Measurements from ENCODE around the gene PPP1CA. TPM values are rescaled to one million over a fixed set of nuclear protein-coding genes. Genes with fewer than 3 reads are reported as not detected.
A peak's percentile ranks its signal among the peaks of the same experiment; 100 is the strongest.

The PPP1CA gene
- total RNA-seq, 3 donors from 2014 or later (not counting 1 experiment from before 2014, with no cell fraction given): 222 to 245 (median 233) TPM

DNA sequence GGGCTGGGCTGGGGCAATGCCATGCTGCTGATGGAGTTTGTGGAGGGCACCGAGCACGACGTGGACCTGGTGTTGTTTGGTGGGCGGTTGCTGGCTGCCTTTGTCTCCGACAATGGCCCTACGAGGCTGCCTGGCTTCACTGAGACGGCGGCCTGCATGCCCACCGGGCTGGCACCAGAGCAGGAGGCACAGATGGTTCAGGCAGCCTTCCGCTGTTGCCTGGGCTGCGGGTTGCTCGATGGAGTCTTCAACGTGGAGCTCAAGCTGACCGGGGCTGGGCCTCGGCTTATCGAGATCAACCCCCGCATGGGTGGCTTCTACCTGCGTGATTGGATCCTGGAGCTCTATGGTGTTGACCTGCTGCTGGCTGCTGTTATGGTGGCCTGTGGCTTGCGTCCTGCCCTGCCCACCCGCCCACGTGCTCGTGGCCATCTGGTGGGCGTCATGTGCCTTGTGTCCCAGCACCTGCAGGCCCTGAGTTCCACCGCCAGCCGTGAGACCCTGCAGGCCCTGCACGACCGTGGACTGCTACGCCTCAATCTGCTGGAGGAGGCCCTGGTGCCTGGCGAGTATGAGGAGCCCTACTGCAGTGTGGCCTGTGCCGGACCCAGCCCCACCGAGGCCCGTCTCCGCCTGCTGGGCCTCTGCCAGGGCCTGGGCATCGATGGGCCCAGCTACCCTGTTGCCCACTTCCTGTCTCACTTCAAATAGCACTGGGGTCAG lies 22.4 kb upstream of the PPP1CA start:
- H3K27ac Mint-ChIP-seq: no peak overlapping the region
- WGBS (ENCODE audit: insufficient coverage): 85% methylated on average over 34 of the region's 34 CpGs

DNA sequence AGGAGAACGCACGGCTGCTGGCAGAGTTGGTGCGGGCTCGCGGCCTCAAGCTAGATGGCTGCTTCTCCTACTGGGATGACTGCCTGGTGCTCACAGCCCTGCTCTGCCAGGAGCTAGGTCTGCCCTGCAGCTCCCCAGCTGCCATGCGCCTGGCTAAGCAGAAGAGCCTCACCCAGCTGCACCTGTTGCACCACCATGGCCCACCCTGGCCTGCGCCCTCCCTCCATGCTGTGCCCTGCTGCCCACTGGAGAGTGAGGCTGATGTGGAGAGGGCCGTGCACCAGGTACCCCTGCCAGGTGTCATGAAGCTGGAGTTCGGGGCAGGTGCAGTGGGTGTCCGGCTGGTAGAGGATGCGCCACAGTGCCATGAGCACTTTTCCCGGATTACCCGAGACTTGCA lies 21.8 kb upstream of the PPP1CA start:
- H3K4me3 Mint-ChIP-seq: no peak overlapping the region
- ATAC-seq (no peak), DNase-seq (no peak)
- H3K27ac Mint-ChIP-seq: no peak overlapping the region
- Histone ChIP-seq H3K27me3 (ENCODE audit: control insufficient read depth, insufficient read depth, low read length) (no peaks in the 10 kb centered on the region), H3K27ac (ENCODE audit: low read length) (no peak overlapping the region), H3K36me3 (ENCODE audit: control insufficient read depth, insufficient read depth, low read length) (no peaks in the 10 kb centered on the region), H3K4me1 (ENCODE audit: control insufficient read depth, insufficient read depth, low read length) (peaks cover 42% of the 10 kb centered on the region), H3K4me3 (ENCODE audit: low read length) (no peak overlapping the region), H3K9me3 (ENCODE audit: control insufficient read depth, insufficient read depth, low read length) (no peaks in the 10 kb centered on the region)
- WGBS (ENCODE audit: insufficient coverage): 97% methylated on average over 13 of the region's 13 CpGs
- H3K36me3 Mint-ChIP-seq: no peaks in the 10 kb centered on the region
- peaks cover 18 to 44% of the 10 kb centered on the region in 2 donors for H3K4me1 Mint-ChIP-seq
- TF ChIP-seq, protein P1, sequence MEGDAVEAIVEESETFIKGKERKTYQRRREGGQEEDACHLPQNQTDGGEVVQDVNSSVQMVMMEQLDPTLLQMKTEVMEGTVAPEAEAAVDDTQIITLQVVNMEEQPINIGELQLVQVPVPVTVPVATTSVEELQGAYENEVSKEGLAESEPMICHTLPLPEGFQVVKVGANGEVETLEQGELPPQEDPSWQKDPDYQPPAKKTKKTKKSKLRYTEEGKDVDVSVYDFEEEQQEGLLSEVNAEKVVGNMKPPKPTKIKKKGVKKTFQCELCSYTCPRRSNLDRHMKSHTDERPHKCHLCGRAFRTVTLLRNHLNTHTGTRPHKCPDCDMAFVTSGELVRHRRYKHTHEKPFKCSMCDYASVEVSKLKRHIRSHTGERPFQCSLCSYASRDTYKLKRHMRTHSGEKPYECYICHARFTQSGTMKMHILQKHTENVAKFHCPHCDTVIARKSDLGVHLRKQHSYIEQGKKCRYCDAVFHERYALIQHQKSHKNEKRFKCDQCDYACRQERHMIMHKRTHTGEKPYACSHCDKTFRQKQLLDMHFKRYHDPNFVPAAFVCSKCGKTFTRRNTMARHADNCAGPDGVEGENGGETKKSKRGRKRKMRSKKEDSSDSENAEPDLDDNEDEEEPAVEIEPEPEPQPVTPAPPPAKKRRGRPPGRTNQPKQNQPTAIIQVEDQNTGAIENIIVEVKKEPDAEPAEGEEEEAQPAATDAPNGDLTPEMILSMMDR (IDR thresholded peaks at IDR 0.05): no peak
- no peaks in the 10 kb centered on the region for H3K27me3 Mint-ChIP-seq (ENCODE audit: low read depth in 2 of 2)
- H3K9me3 Mint-ChIP-seq: no peaks in the 10 kb centered on the region
- intact Hi-C loops (cut with micrococcal nuclease): no loop called here

More for the DNA sequence above, 22.4 kb upstream of the PPP1CA start:
- no peaks in the 10 kb centered on the region for H3K9me3 ChIP-seq (ENCODE audit: control insufficient read depth, insufficient read depth, low read length)
- H3K4me1 Mint-ChIP-seq: peaks cover 23 to 44% of the 10 kb centered on the region in 2 donors
- H3K4me3 Mint-ChIP-seq: no peak overlapping the region
- H3K36me3 Mint-ChIP-seq: no peaks in the 10 kb centered on the region
- TF ChIP-seq, protein P1 (IDR thresholded peaks at IDR 0.05): no peak
- no peak overlapping the region for H3K4me3 ChIP-seq (ENCODE audit: low read length)
- no peaks in the 10 kb centered on the region for H3K27me3 ChIP-seq (ENCODE audit: control insufficient read depth, insufficient read depth, low read length)
- H3K9me3 Mint-ChIP-seq: no peaks in the 10 kb centered on the region
- ATAC-seq (no peak), DNase-seq (no peak)
- intact Hi-C loops (cut with micrococcal nuclease): no loop called here
- no peaks in the 10 kb centered on the region for H3K36me3 ChIP-seq (ENCODE audit: control insufficient read depth, insufficient read depth, low read length)
- H3K27me3 Mint-ChIP-seq (ENCODE audit: low read depth in 2 of 2): no peaks in the 10 kb centered on the region
- no peak overlapping the region for H3K27ac ChIP-seq (ENCODE audit: low read length)
- peaks cover 42% of the 10 kb centered on the region for H3K4me1 ChIP-seq (ENCODE audit: control insufficient read depth, insufficient read depth, low read length)

DNA sequence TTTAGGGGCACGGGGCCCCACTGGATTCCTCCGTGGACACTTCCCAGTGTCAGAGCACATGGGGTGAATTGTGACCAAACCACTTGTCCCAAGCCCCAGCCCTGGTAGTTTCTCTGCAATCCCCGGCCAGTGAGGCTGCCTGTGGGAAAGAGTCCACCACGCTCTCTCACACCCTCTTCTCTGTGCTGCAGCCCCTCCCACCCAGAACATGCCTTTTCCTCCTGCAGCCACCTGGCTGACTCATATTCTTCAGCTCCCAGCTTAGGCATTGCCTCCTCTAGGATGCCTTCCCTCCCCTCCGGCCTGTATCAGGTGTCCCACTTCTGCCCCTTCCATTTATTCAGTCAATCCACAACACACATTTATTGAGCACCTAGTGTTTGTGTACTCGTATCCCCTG lies 21.2 kb upstream of the PPP1CA start:
- H3K36me3 ChIP-seq (ENCODE audit: control insufficient read depth, insufficient read depth, low read length): no peaks in the 10 kb centered on the region
- DNase-seq (no peak), ATAC-seq (no peak)
- H3K4me3 ChIP-seq (ENCODE audit: low read length): no peak overlapping the region
- H3K4me1 ChIP-seq (ENCODE audit: control insufficient read depth, insufficient read depth, low read length): peaks cover 47% of the 10 kb centered on the region
- 82% methylated on average over 6 of the region's 6 CpGs for WGBS (ENCODE audit: insufficient coverage)
- H3K36me3 Mint-ChIP-seq: no peaks in the 10 kb centered on the region
- H3K27ac Mint-ChIP-seq: no peak overlapping the region
- intact Hi-C loops (cut with micrococcal nuclease): no loop called here
- no peak overlapping the region for H3K27ac ChIP-seq (ENCODE audit: low read length)
- no peaks in the 10 kb centered on the region for H3K27me3 Mint-ChIP-seq (ENCODE audit: low read depth in 2 of 2)
- H3K9me3 Mint-ChIP-seq: no peaks in the 10 kb centered on the region
- peak overlapping the region; percentile 28 for H3K4me3 Mint-ChIP-seq
- peaks cover 13 to 49% of the 10 kb centered on the region in 2 donors for H3K4me1 Mint-ChIP-seq
- no peaks in the 10 kb centered on the region for H3K9me3 ChIP-seq (ENCODE audit: control insufficient read depth, insufficient read depth, low read length)
- TF ChIP-seq, protein P1 (IDR thresholded peaks at IDR 0.05): no peak
- no peaks in the 10 kb centered on the region for H3K27me3 ChIP-seq (ENCODE audit: control insufficient read depth, insufficient read depth, low read length)
